Heart right ventricle (tissue), 16 donors: ENCODE results near the gene HLCS. TPM values are rescaled to one million over a fixed set of nuclear protein-coding genes. Genes with fewer than 3 reads are reported as not detected.
A peak's percentile ranks its signal among the peaks of the same experiment; 100 is the strongest.

Source experiments
- ATAC-seq, 8 donors: fragments of 200-7000 bp; cut with Tn5 transposase; one replicate each; pipeline ENCODE4 v1.9.1; 2020; ENCODE audit warnings: mild to moderate bottlenecking in 8 of 8, moderate library complexity in 8 of 8, moderate number of reproducible peaks in 1 of 8
- DNase-seq, 2 donors: peaks; one replicate each; pipeline ENCODE4 v3.0.0-alpha.2; 2020
- H3K27ac ChIP-seq, 10 donors: fragments of 200-600 bp; sonication (generic) in 2 of 10; one replicate each; pipeline versions ENCODE4 v1.5.0 to v1.8.0; 2020 to 2022; ENCODE audit warnings: mild to moderate bottlenecking in 3 of 10
- H3K27me3 ChIP-seq, 7 donors: fragments of 200-600 bp; one replicate each; pipeline ENCODE4 v1.8.0; 2021 to 2022; ENCODE audit warnings: mild to moderate bottlenecking in 2 of 7
- H3K36me3 ChIP-seq, 9 donors: fragments of 200-600 bp; sonication (generic) in 1 of 9; one replicate each; pipeline versions ENCODE4 v1.5.0 to v1.8.0; 2020 to 2022; ENCODE audit warnings: mild to moderate bottlenecking in 2 of 9
- H3K4me1 ChIP-seq, 9 donors: fragments of 200-600 bp; sonication (generic) in 1 of 9; one replicate each; pipeline versions ENCODE4 v1.5.0 to v1.8.0; 2020 to 2022; ENCODE audit warnings: mild to moderate bottlenecking in 4 of 9
- H3K4me3 ChIP-seq, 10 donors: fragments of 200-600 bp; sonication (generic) in 2 of 10; one replicate each; pipeline versions ENCODE4 v1.5.0 to v1.8.0; 2020 to 2022; ENCODE audit warnings: mild to moderate bottlenecking in 7 of 10, moderate library complexity in 2 of 10
- H3K9me3 ChIP-seq, 11 donors: fragments of 200-600 bp in 10 of 11; sonication (generic) in 2 of 11; one replicate each; pipeline versions ENCODE4 v1.5.0 to v1.8.0; 2013 to 2022; ENCODE audit warnings: mild to moderate bottlenecking in 2 of 11, control low read depth in 1 of 11, moderate library complexity in 1 of 11
- CTCF ChIP-seq, 9 donors: fragments of 200-600 bp; sonication (generic) in 2 of 9; IDR thresholded peaks; one replicate each; pipeline versions ENCODE4 v1.5.0 to v1.8.0; 2021 to 2022; ENCODE audit warnings: antibody characterized with exemption in 9 of 9, mild to moderate bottlenecking in 5 of 9, moderate library complexity in 1 of 9
- WGBS, 2 donors: extraction: QIAGEN DNeasy Blood & Tissue Kit; methylation state at CpG; one replicate each; pipeline ENCODE4 v1.1.7; 2013; ENCODE audit warnings: inconsistent platforms in 1 of 2; 5-methylcytosine and 5-hydroxymethylcytosine counted together
- intact Hi-C, 10 donors: fragments of 100-400 bp; cut with DNase I; formaldehyde crosslinking; loops; one replicate each; pipeline versions ENCODE4 v1.11.1 to v1.14.2; 2022
- polyA plus RNA-seq, 2 donors: library from polyadenylated mRNA; stranded (reverse); fragments of 200-250 nt; gene quantifications; one replicate each; pipeline ENCODE4 v1.2.3, GENCODE V29; 2013
- total RNA-seq, 10 donors: library from RNA; stranded (reverse); fragmentation: NEBNext Ultra II Directional in 3 of 10; extraction: Animal tissue kit (Norgen Biotek cat#: 25700) in 3 of 10; gene quantifications; one replicate each; pipeline versions ENCODE4 v1.2.1 to v1.2.4, GENCODE V29; 2021 to 2023
- donor health status: Arrhythmogenic right ventricular cardiomyopathy.
- donor health status: ischemic (EF 13 %, LVEDD 7.1; RV severe dilation, severe dysfunction).
- donor health status: healthy with polysubstance abuse.
- donor health status: DM: no; HTN: yes; CAD: no.
- donor health status: DM: no; HTN: no; CAD: no.
- donor health status: ischemic (EF 25% LVEDD 6.9; RV normal size, moderate dysfunction).
- donor health status: ischemic (EF 25% LVEDD 5.7; RV mildly dilated, moderate dysfunction).
- donor health status: healthy.
- donor health status: DM: yes; HTN: yes; CAD: no.
- donor health status: Ischemic cardiomyopathy.
- donor health status: ischemic (EF 35%, LVEDD 5.7; RV mildly dilated, moderate dysfunction).
- donor health status: nonischemic (EF 11% LVEDD 7.7; RV severe dilation, severe dysfunction).
- donor health status: DM: yes; HTN: yes; CAD: no.
- donor health status: PGD.
- donor health status: ischemic (EF 29% LVEDD 5.4; RV normal size, mild dysfunction).
- donor health status: nonischemic (EF 23%, LVEDD 6.1; RV moderate dilation, normal function).

HLCS gene
- total and polyA plus RNA-seq, 12 donors: 2.0 to 9.6 (median 6.7) TPM

DNA sequence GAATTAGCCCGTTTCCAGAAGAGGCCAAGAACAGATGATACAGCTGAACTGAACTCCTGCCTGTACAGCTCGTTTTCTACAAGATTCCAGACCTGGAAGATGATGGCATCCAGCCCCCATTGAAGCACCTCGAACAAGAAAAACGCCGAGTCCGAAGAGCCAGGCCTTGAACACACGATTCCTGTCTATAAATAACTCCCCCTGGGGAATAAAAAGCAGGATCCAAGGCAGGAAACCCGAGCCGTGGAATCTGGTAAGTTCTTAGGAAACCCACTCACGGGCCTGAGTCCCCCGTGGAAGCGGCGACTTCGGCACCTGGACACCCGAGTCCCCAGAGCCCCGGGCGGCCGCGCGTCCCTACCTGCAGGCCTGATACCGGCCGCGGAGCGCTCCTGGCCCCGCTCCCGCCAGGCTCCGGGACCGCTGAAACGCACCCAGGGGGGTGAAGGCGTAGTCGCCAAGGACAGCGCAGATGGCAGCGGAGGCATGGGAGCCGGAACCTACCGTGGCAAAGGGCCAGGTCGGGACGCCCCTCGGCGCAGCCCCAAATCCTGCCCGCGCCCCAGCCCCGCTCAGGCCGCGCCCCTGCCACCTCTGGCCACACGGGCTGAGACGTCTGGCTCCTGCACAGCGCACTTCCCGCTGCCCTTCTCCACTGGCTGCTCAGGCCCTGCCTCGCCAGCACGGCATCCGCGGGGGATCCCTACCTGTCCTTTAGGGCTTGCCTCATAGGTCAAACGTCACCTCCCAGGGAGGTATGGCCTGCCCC, 14.0 kb upstream of the HLCS start:
- H3K9me3 ChIP-seq: no peaks in the 10 kb centered on the region
- whole genome bisulfite sequencing, 2 donors: 3 to 4% methylated on average over 53 of the region's 53 CpGs
- peak overlapping the region in 6 of 10 donors; percentile 9 to 43 (median 22) for H3K27ac ChIP-seq
- intact Hi-C loops: loop anchor here in 2 of 10 donors (10.0 kb wide), 1 partner anchor 94 kb away; the partner anchor contains the start of genes PIGP (in 2 of the 2) and TTC3 (in 2 of the 2)
- H3K27me3 ChIP-seq: peaks cover 0 to 19% (median 0%) of the 10 kb centered on the region in 7 donors
- H3K36me3 ChIP-seq: no peaks in the 10 kb centered on the region
- H3K4me1 ChIP-seq: peaks cover 0 to 22% (median 12%) of the 10 kb centered on the region in 9 donors
- H3K4me3 ChIP-seq: peak overlapping the region; percentile 24 to 66 (median 58)
- ATAC-seq (peak; percentile 65 to 86 (median 72)), DNase-seq (peak in 1 of 2 donors; percentile 42)
- TF ChIP-seq CTCF (IDR thresholded peaks at IDR 0.05): peak in 2 of 9 donors; percentile 7 to 12

- peak in 8 of 9 donors; percentile 34 to 74 (median 56) for TF ChIP-seq CTCF (IDR thresholded peaks at IDR 0.05)
- Histone ChIP-seq H3K4me1 (peaks cover 0 to 22% (median 12%) of the 10 kb centered on the region in 9 donors), H3K36me3 (no peaks in the 10 kb centered on the region), H3K4me3 (no peak overlapping the region), H3K9me3 (no peaks in the 10 kb centered on the region), H3K27ac (no peak overlapping the region), H3K27me3 (peaks cover 0 to 18% (median 0%) of the 10 kb centered on the region in 7 donors)
- 44% methylated on average over 8 of the region's 8 CpGs for WGBS, 2 donors
- peak in 6 of 8 donors; percentile 36 to 62 (median 52) for ATAC-seq
- intact Hi-C loops: no loop called here
- peak in 1 of 2 donors; percentile 35 for DNase-seq
Observed at GRCh38 chr21:36976882-36977651, 10.6 kb upstream of the HLCS start.

DNA sequence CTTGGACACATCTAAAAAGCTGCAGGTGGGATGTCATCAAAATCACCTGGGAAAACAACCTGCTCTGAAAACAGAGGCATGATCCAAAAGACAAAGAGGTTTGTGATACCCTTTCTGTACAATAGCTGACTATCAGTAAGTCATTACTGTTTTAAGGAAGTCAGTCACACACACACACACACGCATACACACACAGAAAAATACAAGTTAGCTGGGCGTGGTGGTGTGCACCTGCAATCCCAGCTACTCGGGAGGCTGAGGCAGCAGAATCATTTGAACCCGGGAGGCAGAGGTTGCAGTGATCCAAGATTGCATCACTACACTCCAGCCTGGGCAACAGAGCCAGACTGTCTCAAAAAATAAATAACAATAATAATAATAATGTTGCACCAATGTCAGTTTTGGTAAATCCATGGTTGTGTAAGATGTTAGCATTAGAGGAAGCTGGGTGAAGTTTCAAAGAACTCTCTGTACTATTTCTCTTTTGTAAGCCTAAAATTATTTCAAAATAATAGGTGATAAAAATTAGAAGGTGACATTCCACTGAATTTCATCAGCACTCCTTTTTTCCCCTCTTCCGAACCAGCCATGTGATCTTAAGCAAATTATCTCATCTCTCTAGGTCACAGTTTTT, 9.9 kb upstream of the HLCS start:
- TF ChIP-seq CTCF (IDR thresholded peaks at IDR 0.05): no peak
- Histone ChIP-seq H3K27me3 (peaks cover 0 to 11% (median 0%) of the 10 kb centered on the region in 7 donors), H3K9me3 (no peaks in the 10 kb centered on the region), H3K4me1 (peaks cover 0 to 22% (median 12%) of the 10 kb centered on the region in 9 donors), H3K36me3 (no peaks in the 10 kb centered on the region), H3K27ac (no peak overlapping the region), H3K4me3 (no peak overlapping the region)
- ATAC-seq: no peak
- intact Hi-C loops: no loop called here
- DNase-seq: no peak
- WGBS, 2 donors: 81 to 92% methylated on average over 5 of the region's 5 CpGs

GRCh38 chr21:36974851-36975192, 8.4 kb upstream of the HLCS start:
- H3K27ac ChIP-seq: no peak overlapping the region
- H3K9me3 ChIP-seq: no peaks in the 10 kb centered on the region
- H3K36me3 ChIP-seq: no peaks in the 10 kb centered on the region
- H3K4me3 ChIP-seq: no peak overlapping the region
- intact Hi-C loops: no loop called here
- H3K27me3 ChIP-seq: peaks cover 0 to under 1% (median 0%) of the 10 kb centered on the region in 7 donors
- no peak for ATAC-seq
- DNase-seq: no peak
- TF ChIP-seq CTCF (IDR thresholded peaks at IDR 0.05): no peak
- H3K4me1 ChIP-seq: peaks cover 0 to 11% (median 0%) of the 10 kb centered on the region in 9 donors
- WGBS, 2 donors: 85 to 87% methylated on average over 6 of the region's 6 CpGs
